Stimulated activated CD4-positive, alpha-beta T cell treated with anti-CD3 and anti-CD28 coated beads, TNF-alpha, amount 100 ng/mL, for 1 hour (primary cell): ENCODE measurements around the gene AZGP1.
A peak's percentile ranks its signal among the peaks of the same experiment; 100 is the strongest.
"Not testable (repeated sequence)": the region's sequence is repeated elsewhere in the genome, so short reads cannot be mapped to it uniquely, and the experiment has no call there.

Experiments used
- DNase-seq, 3 donors: peaks; one replicate each; pipeline ENCODE4 v3.0.0-alpha.2; 2020; ENCODE audit warnings: low read depth in 3 of 3, low spot score in 1 of 3

The AZGP1 gene

DNA sequence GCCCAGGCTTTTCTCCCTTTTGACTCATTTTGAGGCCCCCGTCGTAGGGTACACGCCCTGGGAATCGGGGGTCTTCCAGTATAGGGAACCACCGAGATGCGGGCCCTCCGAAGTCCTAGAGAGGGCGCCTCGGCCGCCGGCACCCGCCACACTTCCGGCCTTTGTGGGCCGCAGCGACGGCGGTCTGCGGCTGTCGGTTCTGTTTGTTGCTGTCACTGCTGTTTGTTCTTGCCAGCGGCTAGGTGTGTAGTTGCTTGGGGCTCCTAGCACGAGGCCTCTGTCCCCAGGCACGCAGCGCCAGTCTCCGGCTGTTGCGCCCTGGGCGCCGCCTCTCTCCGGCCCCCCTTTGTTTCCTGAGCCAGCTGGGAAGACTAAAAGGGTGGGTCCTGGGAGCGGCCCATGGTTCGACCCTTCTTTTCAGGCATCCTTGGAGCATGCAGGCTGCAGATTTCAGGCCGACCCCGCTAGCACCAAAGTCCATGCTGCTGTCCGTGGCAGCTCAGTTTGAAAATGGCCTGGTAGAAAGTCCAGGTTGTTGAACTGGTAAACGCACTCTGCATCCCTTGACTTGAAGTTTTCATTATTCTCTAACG lies 21.8 kb upstream of the AZGP1 start:
- peak; percentile 24 to 41 (median 40) for DNase-seq

DNA sequence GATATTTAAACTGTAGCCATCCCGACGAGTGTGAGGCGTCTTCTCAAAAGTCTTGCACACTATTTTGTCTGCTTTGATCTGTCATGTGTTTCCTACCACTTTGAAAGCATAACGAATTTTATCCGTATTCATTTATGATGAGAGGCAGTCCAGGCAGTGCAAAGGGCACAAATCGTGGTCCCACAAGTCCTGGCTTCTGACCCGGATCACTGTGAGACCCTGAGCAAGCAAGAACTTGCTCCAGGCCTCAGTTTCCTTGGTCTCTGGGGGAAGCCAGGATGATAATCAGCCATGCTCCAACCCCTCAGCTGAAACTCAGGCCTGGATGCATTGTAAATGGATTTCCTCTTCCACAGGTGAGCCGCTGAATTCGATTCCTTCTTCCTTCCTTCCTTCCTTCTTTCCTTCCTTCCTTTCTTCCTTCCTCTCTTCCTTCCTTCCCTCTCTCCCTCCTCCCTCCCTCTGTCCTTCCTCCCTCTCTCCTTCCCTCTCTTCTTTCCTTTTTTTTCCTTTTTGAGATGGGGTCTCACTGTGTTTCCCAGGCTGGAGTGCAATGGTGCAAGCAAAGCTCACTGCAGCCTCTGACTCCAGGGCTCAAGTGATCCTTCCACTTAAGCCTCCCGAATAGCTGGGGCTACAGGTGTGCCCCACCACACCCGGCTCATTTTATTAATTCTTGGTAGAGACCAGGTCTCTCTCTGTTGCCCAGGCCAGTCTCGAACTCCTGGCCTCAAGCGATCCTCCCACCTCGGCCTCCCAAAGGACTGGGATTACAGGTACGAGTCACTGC lies 21.1 kb upstream of the AZGP1 start:
- no peak for DNase-seq

DNA sequence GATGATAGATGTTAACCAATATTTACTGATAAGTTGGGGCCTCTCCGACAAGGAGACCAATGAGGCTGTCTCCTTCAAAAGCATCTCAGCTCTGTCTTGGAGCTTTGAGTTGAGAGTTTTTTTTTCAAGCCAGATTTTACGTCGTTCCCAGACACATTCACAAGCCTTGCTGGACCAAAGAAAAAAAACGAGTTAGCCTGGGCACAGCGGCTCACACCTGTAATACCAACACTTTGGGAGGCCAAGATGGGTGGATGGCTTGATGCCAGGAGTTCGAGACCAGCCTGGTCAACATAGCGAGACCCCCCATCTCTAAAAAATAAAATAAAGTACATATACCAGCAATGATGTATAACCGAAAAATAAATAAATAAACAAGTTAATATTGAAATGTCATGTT lies 19.0 kb upstream of the AZGP1 start:
- DNase-seq, result no peak

DNA sequence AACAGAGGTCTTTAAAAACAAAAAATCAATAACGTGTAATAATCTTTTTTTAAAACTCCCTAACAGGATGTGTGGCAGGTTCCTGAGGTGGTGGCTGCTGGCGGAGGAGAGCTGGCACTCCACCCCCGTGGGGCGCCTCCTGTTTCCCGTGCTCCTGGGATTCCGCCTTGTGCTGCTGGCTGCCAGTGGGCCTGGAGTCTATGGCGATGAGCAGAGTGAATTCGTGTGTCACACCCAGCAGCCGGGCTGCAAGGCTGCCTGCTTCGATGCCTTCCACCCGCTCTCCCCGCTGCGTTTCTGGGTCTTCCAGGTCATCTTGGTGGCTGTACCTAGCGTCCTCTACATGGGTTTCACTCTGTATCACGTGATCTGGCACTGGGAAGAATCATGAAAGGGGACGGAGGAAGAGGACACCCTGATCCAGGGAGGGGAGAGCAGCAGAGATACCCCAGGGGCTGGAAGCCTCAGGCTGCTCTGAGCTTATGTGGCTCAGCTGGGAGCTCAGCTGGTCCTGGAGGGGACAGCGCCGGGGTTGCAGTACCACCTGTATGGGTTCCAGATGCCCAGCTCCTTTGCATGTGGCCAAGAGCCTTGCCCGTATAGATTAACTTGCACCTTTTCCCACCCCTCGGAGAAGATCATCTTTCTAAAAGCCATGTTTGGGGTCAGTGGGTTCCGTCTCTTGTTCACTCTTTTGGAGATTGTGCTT lies 16.7 kb upstream of the AZGP1 start:
- DNase-seq, result no peak

DNA sequence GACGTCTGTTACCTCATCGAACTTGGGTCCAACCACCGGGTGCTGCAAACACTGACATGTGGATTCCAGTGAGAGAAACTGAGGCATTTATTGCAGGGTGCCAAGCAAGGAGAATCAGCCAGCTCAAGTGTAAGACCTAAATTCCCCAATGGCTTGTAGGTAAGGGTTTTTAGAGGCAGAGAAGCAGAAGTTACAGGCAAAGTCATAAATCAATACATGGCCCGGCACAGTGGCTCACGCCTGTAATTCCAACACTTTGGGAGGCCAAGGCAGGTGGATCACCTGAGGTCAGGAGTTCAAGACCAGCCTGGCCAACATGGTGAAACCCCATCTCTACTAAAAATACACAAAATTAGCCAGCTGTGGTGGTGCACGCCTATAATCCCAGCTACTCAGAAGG lies 15.7 kb upstream of the AZGP1 start:
- DNase-seq, result not testable (repeated sequence)

DNA sequence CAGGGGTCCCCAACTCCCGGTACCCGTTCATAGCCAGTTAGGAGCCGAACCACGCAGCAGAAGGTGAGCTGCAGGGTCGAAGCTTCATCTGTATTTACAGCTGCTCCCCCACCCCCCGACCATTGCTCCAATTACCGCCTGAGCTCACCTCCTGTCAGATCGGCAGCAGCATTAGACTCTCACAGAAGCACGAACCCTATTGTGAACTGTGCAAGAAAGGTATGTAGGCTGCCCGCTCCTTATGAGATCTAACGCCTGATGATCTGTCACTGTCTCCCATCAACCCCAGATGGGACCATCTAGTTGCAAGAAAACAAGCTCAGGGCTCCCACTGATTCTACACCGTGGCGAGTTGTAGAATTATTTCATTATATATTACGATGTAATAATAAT lies 14.6 kb upstream of the AZGP1 start:
- no peak for DNase-seq

DNA sequence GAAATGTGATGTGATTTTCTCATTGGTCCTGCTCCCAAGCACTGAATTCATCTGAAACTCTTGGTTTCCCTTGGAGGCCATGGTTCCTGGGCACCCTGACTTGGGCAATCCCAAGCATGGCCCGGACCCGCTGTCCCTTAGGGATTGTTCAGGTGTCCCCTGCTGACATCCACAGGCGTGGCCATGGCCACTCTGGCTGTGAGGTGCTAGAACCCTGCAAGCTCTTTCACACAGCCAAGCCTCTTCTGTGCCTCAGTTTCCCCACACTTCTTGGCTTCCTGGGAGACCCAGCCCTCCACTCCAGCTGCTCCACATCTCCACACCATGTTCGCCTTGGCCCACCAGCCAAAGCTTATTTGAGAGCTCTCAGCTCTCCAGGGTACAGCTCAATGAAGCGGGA lies 12.0 kb upstream of the AZGP1 start:
- DNase-seq, result no peak

DNA sequence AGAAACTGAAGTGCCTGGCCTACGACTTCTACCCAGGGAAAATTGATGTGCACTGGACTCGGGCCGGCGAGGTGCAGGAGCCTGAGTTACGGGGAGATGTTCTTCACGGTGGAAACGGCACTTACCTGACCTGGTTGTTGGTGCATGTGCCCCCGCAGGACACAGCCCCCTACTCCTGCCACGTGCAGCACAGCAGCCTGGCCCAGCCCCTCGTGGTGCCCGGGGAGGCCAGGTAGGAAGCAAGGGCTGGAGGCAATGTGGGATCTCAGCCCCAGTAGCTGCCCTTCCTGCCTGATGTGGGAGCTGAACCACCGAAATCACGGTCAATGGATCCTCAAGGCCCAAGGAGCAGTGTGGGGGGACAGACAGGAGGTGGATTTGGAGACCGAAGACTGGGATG lies 11.5 kb upstream of the AZGP1 start:
- not testable (repeated sequence) for DNase-seq

DNA sequence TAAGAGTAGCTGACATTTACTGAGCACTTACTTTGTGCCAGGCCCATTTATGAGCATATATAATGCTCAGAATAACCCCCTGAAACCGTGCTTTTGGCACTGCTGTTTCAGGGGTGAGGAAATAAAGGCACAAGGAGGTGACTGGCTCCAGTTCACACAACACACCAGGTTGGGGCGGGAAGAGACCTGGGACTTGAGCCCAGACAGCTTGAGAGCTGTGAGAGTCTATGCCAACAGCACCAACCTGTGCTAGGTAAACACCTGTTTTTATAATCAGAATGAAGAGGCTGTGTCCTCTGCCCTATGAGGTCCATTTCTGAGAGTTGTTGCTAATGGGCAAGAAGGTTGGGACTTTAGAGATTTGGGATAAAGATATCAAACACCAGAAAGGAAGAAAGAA lies 8.8 kb upstream of the AZGP1 start:
- no peak for DNase-seq

DNA sequence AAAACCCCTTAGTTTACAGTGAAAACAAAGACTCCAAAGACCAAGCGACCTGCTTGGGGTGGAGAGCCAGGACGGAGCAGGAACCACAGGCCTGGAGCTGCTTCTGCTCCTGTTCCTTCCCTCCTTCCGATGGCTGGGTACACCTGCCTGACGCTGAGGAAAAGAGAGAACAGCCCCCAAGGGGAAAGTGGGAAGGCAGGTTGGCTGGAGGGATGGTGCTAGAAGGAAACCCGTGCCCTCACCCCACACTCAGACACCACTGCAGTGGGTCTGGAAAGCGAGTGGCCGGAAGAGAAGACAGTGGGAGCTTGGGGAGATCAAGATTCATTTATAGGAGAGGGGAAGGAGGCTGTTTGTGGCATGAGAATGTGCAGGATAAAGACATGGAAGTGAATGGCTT lies 5.2 kb upstream of the AZGP1 start:
- not testable (repeated sequence) for DNase-seq

DNA sequence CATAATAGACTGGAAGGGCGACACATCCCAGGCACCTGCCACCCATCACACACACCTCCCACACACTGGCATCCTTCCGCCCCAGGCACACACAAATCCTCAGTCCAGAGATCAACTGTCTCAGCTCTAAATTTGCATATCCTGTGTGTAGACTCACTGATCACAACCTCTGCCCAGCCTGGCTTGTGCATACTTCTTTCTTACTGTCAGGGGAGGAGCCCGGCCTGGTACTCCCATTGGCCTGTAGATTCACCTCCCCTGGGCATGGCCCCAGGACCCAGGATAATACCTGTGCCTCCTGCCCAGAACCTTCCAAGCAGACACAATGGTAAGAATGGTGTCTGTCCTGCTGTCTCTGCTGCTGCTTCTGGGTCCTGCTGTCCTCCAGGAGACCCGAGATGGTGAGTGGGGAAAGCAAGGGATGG lies 4.6 kb upstream of the AZGP1 start:
- not testable (repeated sequence) for DNase-seq

DNA sequence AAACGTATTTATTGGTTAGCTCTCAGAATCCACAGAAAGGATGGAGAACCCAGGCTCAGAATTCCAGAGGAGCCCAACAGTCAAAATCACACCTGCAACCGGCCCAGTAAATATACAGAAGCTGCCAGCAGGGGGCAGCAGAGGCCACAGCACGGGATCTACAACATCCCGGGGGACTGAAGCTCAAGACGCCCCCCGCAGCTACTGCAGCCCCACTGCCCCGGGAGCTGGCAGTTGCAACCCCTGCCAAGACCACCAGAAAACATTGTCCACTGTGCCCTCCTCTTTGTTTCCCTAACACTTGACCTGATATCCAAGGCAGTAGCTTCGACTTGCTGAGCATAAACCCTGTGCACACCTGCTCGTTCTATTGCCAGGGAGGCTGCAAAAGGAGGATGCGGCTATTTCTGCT lies 4.0 kb upstream of the AZGP1 start:
- DNase-seq, result peak; percentile 10 to 58 (median 45)

DNA sequence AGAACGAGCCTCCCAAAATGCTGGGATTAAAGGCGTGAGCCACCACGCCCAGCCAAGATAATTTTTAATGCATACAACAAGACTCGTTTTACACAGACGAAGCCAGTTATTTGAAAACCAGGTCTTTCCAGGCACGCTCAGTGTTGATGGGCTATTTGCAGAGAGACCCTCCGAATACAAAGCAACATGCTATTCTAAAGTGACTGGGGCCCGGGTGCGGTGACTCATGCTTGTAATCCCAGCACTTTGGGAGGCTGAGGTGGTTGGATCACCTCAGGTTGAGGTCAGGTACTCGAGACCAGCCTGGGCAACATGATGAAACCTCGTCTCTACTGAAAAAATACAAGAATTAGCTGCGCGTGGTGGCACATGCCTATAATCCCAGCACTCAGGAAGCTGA lies 795 bp upstream of the AZGP1 start:
- DNase-seq, result no peak

DNA sequence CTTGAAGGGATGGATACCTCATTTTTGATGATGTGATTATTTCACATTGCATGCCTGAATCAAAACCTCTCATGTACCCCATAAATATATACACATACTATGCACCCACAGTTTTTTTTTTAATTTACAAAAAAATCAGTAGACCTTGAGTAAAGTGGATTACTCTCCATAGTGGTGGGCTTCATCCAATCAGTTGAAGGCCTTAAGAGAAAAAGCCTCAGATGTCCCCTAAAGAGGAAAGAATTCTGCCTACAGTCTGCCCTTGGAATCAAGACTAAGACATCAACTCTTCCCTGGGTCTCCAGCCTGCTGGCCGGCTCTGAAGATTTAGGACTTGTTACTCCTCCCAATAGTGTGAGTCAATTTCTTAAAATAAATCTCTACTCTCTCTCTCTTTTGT lies 1.1 kb downstream of the AZGP1 start:
- DNase-seq, result no peak

DNA sequence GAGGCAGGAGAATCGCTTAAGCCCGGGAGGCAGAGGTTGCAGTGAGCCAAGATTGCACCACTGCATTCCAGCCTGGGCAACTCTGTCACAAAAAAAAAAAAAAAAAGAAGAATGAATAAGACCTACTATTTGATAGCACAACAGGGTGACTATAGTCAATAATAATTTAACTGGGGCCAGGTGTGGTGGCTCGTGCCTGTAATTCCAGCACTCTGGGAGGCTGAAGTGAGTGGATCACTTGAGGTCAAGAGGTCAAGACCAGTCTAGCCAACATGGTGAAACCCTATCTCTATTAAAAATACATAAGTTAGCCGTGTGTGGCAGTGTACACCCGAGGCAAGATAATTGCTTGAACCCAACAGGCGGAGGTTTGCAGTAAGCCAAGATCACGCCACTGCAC lies 2.0 kb downstream of the AZGP1 start:
- DNase-seq, result not testable (repeated sequence)

DNA sequence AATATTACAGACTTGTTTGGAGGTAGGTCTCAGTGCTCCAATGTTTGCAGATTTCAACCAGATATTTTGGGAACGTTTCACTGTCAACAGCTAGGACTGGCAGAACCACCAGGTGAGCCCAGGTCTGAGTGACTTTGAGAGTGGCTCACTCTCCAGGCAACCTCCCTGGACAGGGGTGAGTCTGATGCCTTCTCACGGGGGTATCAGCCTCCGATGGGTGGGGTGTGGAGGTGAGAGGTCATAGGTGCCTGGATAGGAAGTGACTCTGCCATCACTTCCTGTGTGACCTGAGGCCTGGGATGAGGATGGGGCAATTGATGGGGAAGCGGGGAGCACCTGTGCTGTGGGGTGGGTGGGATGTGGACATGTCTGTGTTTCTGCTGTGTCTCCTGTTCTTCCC lies 4.6 kb downstream of the AZGP1 start:
- no peak for DNase-seq

DNA sequence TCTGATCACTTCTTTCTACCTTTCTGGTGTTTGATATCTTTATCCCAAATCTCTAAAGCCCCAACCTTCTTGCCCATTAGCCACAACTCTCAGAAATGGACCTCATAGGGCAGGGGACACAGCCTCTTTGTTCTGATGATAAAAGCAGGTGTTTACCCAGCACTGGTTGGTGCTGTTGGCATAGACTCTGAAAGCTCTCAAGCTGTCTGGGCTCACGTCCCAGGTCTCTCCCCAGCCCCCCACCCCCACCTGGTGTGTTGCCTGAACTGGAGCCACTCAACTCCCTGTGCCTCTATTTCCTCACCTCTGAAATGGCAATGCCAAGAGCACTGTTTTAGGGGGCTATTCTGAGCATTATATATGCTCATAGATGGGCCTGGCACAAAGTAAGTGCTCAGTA lies 6.0 kb downstream of the AZGP1 start:
- not testable (repeated sequence) for DNase-seq

DNA sequence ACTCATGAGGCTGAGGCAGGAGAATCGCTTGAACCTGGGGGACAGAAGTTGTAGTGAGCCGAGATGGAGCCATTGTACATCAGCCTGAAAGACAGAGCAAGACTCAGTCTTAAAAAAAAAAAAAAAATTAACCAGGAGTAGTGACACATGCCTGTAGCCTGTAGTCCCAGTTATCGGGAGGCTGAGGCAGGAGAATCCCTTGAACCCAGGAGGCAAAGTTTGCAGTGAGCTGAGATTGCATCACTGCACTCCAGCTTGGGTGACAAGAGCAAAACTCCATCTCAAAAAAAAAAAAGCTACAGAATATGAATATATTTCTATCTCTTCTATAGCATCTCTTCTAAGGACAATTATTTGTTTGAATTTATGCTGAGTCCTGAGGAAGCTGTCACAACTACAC lies 6.5 kb downstream of the AZGP1 start:
- DNase-seq, result no peak

DNA sequence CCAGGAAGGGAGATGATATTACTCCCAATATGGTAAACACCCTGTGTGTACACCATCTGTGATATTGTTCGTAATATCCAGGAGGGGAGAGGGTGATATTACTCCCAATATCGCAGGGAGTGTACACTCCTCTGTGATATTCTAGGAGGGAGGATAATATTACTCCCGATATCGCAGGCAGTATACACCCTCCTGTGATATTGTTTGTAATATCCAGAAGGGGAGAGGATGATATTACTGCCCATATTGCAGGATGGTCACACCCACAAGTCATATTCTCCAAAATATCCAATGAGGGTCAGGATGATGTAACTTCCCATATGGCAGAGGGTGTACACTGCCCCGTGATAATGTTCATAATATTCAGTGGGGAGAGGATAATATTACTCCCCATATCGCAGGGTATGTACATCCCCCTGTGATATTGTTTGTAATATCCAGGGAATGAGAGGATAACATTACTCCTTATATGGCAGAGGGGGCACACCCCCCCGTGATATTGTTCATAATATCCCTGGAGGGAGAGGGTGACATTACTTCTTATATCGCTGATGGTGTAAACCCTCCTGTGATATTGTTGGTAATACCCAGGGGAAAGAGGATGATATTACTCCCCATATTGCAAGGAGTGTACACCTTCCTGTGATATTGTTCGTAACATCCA lies 17.1 kb downstream of the AZGP1 start:
- DNase-seq, result no peak

DNA sequence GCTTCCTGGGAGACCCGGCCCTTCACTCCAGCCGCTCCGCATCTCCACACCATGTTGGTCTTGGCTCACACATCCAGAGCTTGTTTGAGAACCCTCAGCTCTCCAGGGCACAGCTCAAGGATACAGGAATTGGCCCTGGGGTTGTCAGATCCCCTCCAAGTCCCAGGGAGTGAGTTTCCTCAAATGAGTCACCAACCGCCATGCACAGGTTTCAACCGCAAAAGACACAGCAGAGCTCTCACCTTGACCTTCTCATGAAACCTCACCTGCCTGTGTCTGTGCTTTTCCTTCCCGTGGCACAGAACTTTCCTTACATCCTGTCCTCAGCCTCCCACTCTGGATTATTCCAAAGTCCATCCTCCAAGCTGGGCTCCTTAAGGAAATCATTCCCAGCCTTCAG lies 20.6 kb downstream of the AZGP1 start:
- no peak for DNase-seq

DNA sequence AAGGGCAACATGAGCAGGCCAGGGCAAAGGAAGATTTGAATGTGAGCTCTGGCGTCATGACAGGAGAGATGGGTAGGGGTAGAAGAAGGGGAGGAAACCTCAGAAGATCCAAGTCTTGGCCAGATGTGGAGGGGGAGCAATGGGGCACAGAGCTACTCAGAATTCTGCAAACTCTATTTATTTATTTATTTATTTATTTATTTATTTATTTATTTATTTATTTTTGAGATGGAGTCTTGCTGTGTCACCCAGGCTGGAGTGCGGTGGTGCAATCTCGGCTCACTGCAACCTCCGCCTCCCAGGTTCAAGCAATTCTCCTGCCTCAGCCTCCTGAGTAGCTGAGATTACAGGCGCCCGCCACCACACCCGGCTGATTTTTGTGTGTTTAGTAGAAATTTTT lies 21.2 kb downstream of the AZGP1 start:
- DNase-seq, result not testable (repeated sequence)

DNA sequence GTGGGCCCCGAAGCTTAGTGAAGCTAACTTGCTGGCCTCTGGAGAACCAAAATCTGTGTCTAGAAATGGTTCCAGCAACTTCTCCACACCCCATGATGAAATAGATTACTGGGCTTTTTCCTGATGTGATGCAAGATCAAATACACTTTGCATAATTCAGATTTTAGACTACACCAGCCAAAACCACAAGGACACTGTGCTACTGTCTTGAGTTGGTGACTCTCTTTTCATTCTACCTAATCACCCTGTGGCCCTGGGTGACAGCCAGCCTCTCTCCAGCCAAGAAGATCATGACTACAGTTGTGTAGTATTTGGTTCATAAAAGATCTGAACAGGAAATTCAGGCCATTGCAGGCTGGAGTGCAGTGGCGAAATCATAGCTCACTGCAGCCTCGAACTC lies 22.2 kb downstream of the AZGP1 start:
- no peak for DNase-seq
